ENCODE results near the gene LMO1. TPM values are rescaled to one million over a fixed set of nuclear protein-coding genes. Genes with fewer than 3 reads are reported as not detected.

LMO1 gene
- total RNA-seq, 2 experiments from 2014 or later: not detected

DNA sequence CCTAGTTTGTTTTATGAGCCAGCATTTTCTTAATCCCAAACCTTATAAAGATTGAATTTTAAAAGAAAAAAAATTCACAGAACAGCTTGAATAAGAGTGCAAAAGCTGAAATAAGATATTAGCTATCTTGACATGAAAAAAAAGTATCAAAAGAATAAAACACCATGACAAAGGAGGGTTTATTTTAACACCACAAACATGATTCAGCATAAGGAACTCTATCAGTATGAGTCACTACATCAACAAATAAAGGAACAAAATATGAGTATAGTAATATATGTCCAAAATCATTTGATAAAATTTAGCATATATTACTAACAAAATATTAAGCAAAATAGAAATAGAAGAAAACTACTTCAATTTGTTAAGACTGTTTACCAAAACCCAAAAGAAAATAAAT lies 9.6 kb upstream of the LMO1 start:
- POLR2A ChIA-PET: interaction anchor here (0.6 kb wide), 1 partner anchor 1270 kb away, joined by 3 read pairs; no protein-coding TSS in a partner anchor

DNA sequence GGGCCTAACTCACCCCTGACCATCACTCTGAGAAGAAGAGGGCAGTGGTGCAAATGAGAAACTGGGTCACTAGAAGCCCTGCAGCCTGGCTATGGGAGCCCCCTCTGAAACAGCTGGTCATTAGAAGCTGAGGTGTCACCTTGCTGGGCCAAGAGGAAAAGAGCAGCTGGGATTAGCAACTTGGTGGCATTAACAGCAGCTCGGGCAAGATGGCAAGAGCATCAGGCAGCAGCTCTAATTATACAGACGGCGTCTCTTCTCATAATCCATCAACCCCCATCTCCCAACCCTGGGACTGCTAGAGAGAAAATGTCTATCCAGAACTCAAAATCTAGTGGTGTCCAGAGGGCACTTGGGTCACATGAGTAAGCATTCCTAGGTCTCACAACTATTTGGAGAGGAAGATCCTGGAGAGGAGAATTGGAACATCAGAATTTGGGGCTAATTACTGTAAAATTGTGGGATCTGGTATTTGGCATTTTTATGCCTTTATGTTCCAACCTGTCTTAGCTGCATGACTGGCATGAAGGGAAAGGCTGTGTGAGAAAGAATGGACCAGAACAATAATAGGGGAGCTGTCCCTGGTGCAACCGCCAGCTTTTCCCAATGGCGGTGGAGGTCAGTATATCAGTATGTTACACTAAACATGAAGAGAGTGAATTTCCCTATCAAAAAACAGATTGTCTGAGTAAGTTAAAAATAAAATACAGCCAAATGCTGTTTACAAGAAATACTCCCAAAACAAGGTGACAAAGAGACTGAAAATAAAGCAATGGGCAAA lies 7.6 kb upstream of the LMO1 start:
- H3K79me2 ChIP-seq (ENCODE audit: insufficient read depth, low read depth, low read length): no peaks in the 10 kb centered on the region
- H3K4me2 ChIP-seq (ENCODE audit: low read length): no peak overlapping the region
- ChIA-PET CTCF (ENCODE audit: unreplicated experiment) (no interaction called here), POLR2A (no interaction called here)
- H4K20me1 ChIP-seq (ENCODE audit: insufficient read depth, low read length): no peaks in the 10 kb centered on the region
- DNase-seq (ENCODE audit: low spot score): no peak
- no peaks in the 10 kb centered on the region for H3K36me3 ChIP-seq (ENCODE audit: insufficient read depth, low read length)
- H3K4me3 ChIP-seq (ENCODE audit: low read depth, low read length, poor library complexity, severe bottlenecking): no peak overlapping the region
- no peak overlapping the region for H2AFZ ChIP-seq (ENCODE audit: low read length)
- BruUV-seq (replicated peaks): no TSS peak
- TF ChIP-seq, protein P1, sequence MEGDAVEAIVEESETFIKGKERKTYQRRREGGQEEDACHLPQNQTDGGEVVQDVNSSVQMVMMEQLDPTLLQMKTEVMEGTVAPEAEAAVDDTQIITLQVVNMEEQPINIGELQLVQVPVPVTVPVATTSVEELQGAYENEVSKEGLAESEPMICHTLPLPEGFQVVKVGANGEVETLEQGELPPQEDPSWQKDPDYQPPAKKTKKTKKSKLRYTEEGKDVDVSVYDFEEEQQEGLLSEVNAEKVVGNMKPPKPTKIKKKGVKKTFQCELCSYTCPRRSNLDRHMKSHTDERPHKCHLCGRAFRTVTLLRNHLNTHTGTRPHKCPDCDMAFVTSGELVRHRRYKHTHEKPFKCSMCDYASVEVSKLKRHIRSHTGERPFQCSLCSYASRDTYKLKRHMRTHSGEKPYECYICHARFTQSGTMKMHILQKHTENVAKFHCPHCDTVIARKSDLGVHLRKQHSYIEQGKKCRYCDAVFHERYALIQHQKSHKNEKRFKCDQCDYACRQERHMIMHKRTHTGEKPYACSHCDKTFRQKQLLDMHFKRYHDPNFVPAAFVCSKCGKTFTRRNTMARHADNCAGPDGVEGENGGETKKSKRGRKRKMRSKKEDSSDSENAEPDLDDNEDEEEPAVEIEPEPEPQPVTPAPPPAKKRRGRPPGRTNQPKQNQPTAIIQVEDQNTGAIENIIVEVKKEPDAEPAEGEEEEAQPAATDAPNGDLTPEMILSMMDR (conservative IDR thresholded peaks at IDR 0.05; ENCODE audit: low read length): no peak
- no peak for TF ChIP-seq EZH2phosphoT487 (IDR thresholded peaks at IDR 0.05; ENCODE audit: borderline replicate concordance, low read depth, low read length)
- H3K4me1 ChIP-seq (ENCODE audit: insufficient read depth, low read length, poor library complexity, severe bottlenecking): no peaks in the 10 kb centered on the region
- no peak overlapping the region for H3K27ac ChIP-seq (ENCODE audit: low read depth, low read length, poor library complexity, severe bottlenecking)
- intact Hi-C loops (cut with micrococcal nuclease; ENCODE audit: unreplicated experiment): no loop called here
- no peaks in the 10 kb centered on the region for H3K9me2 ChIP-seq (ENCODE audit: insufficient read depth, low read length)
- no peaks in the 10 kb centered on the region for H3K9me3 ChIP-seq (ENCODE audit: low read length)

More for the DNA sequence above, 9.6 kb upstream of the LMO1 start:
- Histone ChIP-seq H2AFZ (ENCODE audit: low read length) (no peak overlapping the region), H3K4me1 (ENCODE audit: insufficient read depth, low read length, poor library complexity, severe bottlenecking) (no peaks in the 10 kb centered on the region), H3K27ac (ENCODE audit: low read depth, low read length, poor library complexity, severe bottlenecking) (no peak overlapping the region), H4K20me1 (ENCODE audit: insufficient read depth, low read length) (no peaks in the 10 kb centered on the region), H3K4me2 (ENCODE audit: low read length) (no peak overlapping the region), H3K9me3 (ENCODE audit: low read length) (no peaks in the 10 kb centered on the region), H3K4me3 (ENCODE audit: low read depth, low read length, poor library complexity, severe bottlenecking) (no peak overlapping the region), H3K36me3 (ENCODE audit: insufficient read depth, low read length) (no peaks in the 10 kb centered on the region), H3K79me2 (ENCODE audit: insufficient read depth, low read depth, low read length) (no peaks in the 10 kb centered on the region), H3K9me2 (ENCODE audit: insufficient read depth, low read length) (no peaks in the 10 kb centered on the region)
- no TSS peak for BruUV-seq (replicated peaks)
- intact Hi-C loops (cut with micrococcal nuclease; ENCODE audit: unreplicated experiment): no loop called here
- no peak for TF ChIP-seq EZH2phosphoT487 (IDR thresholded peaks at IDR 0.05; ENCODE audit: borderline replicate concordance, low read depth, low read length)
- TF ChIP-seq, protein P1 (conservative IDR thresholded peaks at IDR 0.05; ENCODE audit: low read length): no peak
- CTCF ChIA-PET (ENCODE audit: unreplicated experiment): no interaction called here
- no peak for DNase-seq (ENCODE audit: low spot score)

DNA sequence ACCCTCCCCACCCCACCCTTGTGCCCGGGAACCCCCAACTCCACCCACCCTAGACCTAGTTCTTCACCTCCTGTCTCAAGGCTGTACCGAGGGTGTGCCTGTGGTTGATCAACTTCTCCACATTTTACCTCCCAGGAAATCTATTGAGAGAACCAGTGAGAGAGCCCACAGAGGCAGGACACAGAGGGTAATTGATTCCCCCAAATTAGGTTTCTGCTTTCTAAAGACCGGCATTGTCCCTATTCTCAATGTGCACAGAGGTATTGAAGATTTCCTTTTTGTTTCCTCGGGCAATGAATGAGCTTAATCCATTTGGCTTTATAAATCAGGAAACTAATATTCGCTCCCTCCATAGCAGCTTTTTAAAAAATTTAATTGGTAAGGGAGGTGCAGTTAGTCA lies 6.0 kb upstream of the LMO1 start:
- ChIA-PET CTCF (ENCODE audit: unreplicated experiment) (no interaction called here), POLR2A (no interaction called here)
- no peak overlapping the region for H3K27ac ChIP-seq (ENCODE audit: low read depth, low read length, poor library complexity, severe bottlenecking)
- no peak for DNase-seq (ENCODE audit: low spot score)
- H3K36me3 ChIP-seq (ENCODE audit: insufficient read depth, low read length): no peaks in the 10 kb centered on the region
- no peaks in the 10 kb centered on the region for H3K4me1 ChIP-seq (ENCODE audit: insufficient read depth, low read length, poor library complexity, severe bottlenecking)
- no peaks in the 10 kb centered on the region for H4K20me1 ChIP-seq (ENCODE audit: insufficient read depth, low read length)
- H3K4me2 ChIP-seq (ENCODE audit: low read length): no peak overlapping the region
- H3K4me3 ChIP-seq (ENCODE audit: low read depth, low read length, poor library complexity, severe bottlenecking): no peak overlapping the region
- no peaks in the 10 kb centered on the region for H3K9me2 ChIP-seq (ENCODE audit: insufficient read depth, low read length)
- BruUV-seq (replicated peaks): no TSS peak
- H2AFZ ChIP-seq (ENCODE audit: low read length): no peak overlapping the region
- H3K9me3 ChIP-seq (ENCODE audit: low read length): no peaks in the 10 kb centered on the region
- intact Hi-C loops (cut with micrococcal nuclease; ENCODE audit: unreplicated experiment): no loop called here
- H3K79me2 ChIP-seq (ENCODE audit: insufficient read depth, low read depth, low read length): no peaks in the 10 kb centered on the region
- TF ChIP-seq, protein P1 (conservative IDR thresholded peaks at IDR 0.05; ENCODE audit: low read length): no peak
- no peak for TF ChIP-seq EZH2phosphoT487 (IDR thresholded peaks at IDR 0.05; ENCODE audit: borderline replicate concordance, low read depth, low read length)

Data from OCI-LY7 (cell line).